Prostate gland (tissue), 2 donors: ENCODE data around the gene CAMSAP1.

ENCODE experiments used
- CTCF ChIP-seq, 4 experiments: fragments of 200-600 bp in 2 of 4; fragments of 450-650 bp in 2 of 4; sonication (generic) in 2 of 4; IDR thresholded peaks; 1 replicate in 3 of 4; 2 replicates in 1 of 4; pipeline ENCODE4 v1.5.1; 2016 to 2019; ENCODE audit warnings: antibody characterized with exemption in 4 of 4, mild to moderate bottlenecking in 2 of 4, moderate library complexity in 2 of 4
- POLR2A ChIP-seq: fragments of 450-650 bp; IDR thresholded peaks from one replicate; pipeline ENCODE4 v1.6.1; 2016; ENCODE audit warnings: antibody characterized with exemption, mild to moderate bottlenecking

DNA sequence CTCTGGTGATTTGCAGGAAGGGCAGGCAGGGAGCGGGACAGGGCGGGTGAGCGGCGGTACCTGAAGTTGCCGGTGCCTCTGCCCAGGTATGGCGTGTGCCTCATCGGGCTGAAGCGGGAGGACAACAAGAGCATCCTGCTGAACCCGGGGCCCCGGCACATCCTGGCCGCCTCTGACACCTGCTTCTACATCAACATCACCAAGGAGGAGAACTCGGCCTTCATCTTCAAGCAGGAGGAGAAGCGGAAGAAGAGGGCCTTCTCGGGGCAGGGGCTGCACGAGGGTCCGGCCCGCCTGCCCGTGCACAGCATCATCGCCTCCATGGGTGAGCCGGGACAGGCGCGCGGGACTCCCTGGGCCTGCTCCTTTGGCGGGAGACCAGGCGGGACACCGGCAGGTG is 136.6 kb downstream of the CAMSAP1 start:
- TF ChIP-seq CTCF (IDR thresholded peaks at IDR 0.05) (no peak), POLR2A (no peak)
